22Rv1 (cell line): Measurements from ENCODE around the gene TBC1D13.
"Not testable (repeated sequence)": the region's sequence is repeated elsewhere in the genome, so short reads cannot be mapped to it uniquely, and the experiment has no call there.

Source experiments
- CTCF ChIP-seq: fragments of 450-650 bp; IDR thresholded peaks from 2 replicates; pipeline ENCODE4 v1.5.1; 2017; ENCODE audit warnings: mild to moderate bottlenecking
- ZFX ChIP-seq: fragments of 450-650 bp; IDR thresholded peaks from 2 replicates; pipeline ENCODE4 v1.6.1; 2017; ENCODE audit warnings: antibody characterized with exemption, borderline replicate concordance

- not testable (repeated sequence) for TF ChIP-seq CTCF, ZFX
Observed at GRCh38 chr9:128843171-128843570, 56.1 kb downstream of the TBC1D13 start.
